AG04450 (cell line): Measurements from ENCODE around the gene LAIR2. TPM values are rescaled to one million over a fixed set of nuclear protein-coding genes. Genes with fewer than 3 reads are reported as not detected.

Source experiments
- CTCF ChIA-PET: fragments of 300-600, 350-600 bp; formaldehyde crosslinking; extraction: SDS; loops from one replicate; lab custom pipeline; 2022; ENCODE audit warnings: antibody characterized with exemption, inconsistent platforms; lab: Charles Lee
- POLR2A ChIA-PET: fragments of 350-600 bp; formaldehyde crosslinking; extraction: SDS; loops from one replicate; lab custom pipeline; 2021; ENCODE audit warnings: antibody characterized with exemption, inconsistent platforms; lab: Yijun Ruan, JAX
- DNase-seq: peaks from one replicate; pipeline ENCODE4 v3.0.0-alpha.2; 2011; ENCODE audit warnings: low read depth, low spot score
- H3K27ac ChIP-seq: one replicate; pipeline ENCODE4 v1.5.1; 2012; ENCODE audit warnings: low read depth, low read length, control low read depth
- H3K27me3 ChIP-seq: one replicate; pipeline ENCODE4 v1.6.0; 2012; ENCODE audit warnings: low read length; ENCODE audit not compliant: control insufficient read depth, insufficient read depth
- H3K4me3 ChIP-seq: 2 replicates; pipeline ENCODE4 v1.5.1; 2011; ENCODE audit warnings: mild to moderate bottlenecking, low read depth, low read length, control low read depth
- H3K9me3 ChIP-seq: 2 replicates; pipeline ENCODE4 v1.5.1; 2012; ENCODE audit warnings: low read length; ENCODE audit not compliant: control insufficient read depth, insufficient read depth
- polyA plus RNA-seq: library from polyadenylated mRNA; depleted of rRNA; stranded (reverse); fragments of >200 nt; gene quantifications from 2 replicates; pipeline ENCODE4 v1.2.3, GENCODE V29; 2011; rRNA removed
- small RNA-seq: library from RNA; depleted of rRNA; stranded (forward); fragments of <200 nt; gene quantifications from one replicate; pipeline ENCODE3, GENCODE V24; 2012; ENCODE audit warnings: low read depth; ENCODE audit not compliant: insufficient read length
- TF ChIP-seq, protein P1 (sequence below): IDR thresholded peaks from 2 replicates; pipeline ENCODE4 v1.5.1; 2011; ENCODE audit warnings: low read depth, low read length, control low read depth, inconsistent platforms

Gene LAIR2
- polyA plus RNA-seq, 1 experiment: not detected

DNA sequence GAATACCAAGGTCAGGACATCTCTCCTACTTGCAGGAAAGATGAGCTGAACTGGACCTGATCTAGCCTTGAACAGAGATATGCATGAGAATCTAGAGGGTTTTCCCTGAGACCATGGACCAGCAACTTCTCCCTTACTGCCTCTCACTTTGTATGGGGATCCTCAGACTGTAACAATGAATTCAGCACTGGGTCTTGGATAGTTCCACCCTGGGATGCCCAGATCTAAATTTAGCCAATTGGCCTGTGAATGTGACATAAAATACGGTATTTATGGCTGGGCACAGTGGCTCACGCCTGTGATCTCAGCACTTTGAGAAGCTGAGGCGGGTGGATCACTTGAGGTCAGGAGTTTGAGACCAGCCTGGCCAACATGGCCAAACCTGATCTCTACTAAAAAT, 55.7 kb downstream of the LAIR2 start:
- Histone ChIP-seq H3K27me3 (no peaks in the 10 kb centered on the region), H3K4me3 (no peak overlapping the region), H3K27ac (no peak overlapping the region), H3K9me3 (peaks cover 44% of the 10 kb centered on the region)
- TF ChIP-seq, protein P1, sequence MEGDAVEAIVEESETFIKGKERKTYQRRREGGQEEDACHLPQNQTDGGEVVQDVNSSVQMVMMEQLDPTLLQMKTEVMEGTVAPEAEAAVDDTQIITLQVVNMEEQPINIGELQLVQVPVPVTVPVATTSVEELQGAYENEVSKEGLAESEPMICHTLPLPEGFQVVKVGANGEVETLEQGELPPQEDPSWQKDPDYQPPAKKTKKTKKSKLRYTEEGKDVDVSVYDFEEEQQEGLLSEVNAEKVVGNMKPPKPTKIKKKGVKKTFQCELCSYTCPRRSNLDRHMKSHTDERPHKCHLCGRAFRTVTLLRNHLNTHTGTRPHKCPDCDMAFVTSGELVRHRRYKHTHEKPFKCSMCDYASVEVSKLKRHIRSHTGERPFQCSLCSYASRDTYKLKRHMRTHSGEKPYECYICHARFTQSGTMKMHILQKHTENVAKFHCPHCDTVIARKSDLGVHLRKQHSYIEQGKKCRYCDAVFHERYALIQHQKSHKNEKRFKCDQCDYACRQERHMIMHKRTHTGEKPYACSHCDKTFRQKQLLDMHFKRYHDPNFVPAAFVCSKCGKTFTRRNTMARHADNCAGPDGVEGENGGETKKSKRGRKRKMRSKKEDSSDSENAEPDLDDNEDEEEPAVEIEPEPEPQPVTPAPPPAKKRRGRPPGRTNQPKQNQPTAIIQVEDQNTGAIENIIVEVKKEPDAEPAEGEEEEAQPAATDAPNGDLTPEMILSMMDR: no peak
- ChIA-PET POLR2A (no interaction called here), CTCF (no interaction called here)
- DNase-seq: no peak

Small RNAs within 50 kb of the gene (small RNA-seq; reads per million reads assigned to genes)
- gene AC245036.2: not detected

Other genes starting within 250 kb of the LAIR2 start
- not detected in 2 replicates for gene LILRB5, start 245.6 kb upstream of the LAIR2 start, polyA plus RNA-seq
- not detected in 2 replicates for gene LILRB2, start 221.7 kb upstream of the LAIR2 start, polyA plus RNA-seq
- gene LILRA5, start 189.7 kb upstream of the LAIR2 start, polyA plus RNA-seq: not detected in 2 replicates
- gene LILRA4, start 163.7 kb upstream of the LAIR2 start, polyA plus RNA-seq: not detected in 2 replicates
- gene LAIR1, start 137.9 kb upstream of the LAIR2 start, polyA plus RNA-seq: not detected in 2 replicates
- gene TTYH1, start 87.4 kb upstream of the LAIR2 start, polyA plus RNA-seq: not detected in 2 replicates
- gene LENG8, start 53.6 kb upstream of the LAIR2 start, polyA plus RNA-seq: 16.1 and 25.2 TPM in 2 replicates
- 0.63 and 1.3 TPM in 2 replicates for gene LENG9, start 39.1 kb upstream of the LAIR2 start, polyA plus RNA-seq
- gene CDC42EP5, start 29.5 kb upstream of the LAIR2 start, polyA plus RNA-seq: 12.3 and 17.7 TPM in 2 replicates
- gene LILRA2, start 71.0 kb downstream of the LAIR2 start, polyA plus RNA-seq: not detected in 2 replicates
- gene LILRA1, start 90.8 kb downstream of the LAIR2 start, polyA plus RNA-seq: not detected in 2 replicates
- not detected in 2 replicates for gene LILRB1, start 127.7 kb downstream of the LAIR2 start, polyA plus RNA-seq
- 0.06 and 0.10 TPM in 2 replicates for gene LILRB4, start 160.2 kb downstream of the LAIR2 start, polyA plus RNA-seq
- gene KIR3DL3, start 221.6 kb downstream of the LAIR2 start, polyA plus RNA-seq: not detected in 2 replicates
- not detected in 2 replicates for gene KIR2DL3, start 235.7 kb downstream of the LAIR2 start, polyA plus RNA-seq